Hepatic stellate cell (primary cell): ENCODE results near the gene GPHN.
A peak's percentile ranks its signal among the peaks of the same experiment; 100 is the strongest.

Experiments
- DNase-seq: peaks from one replicate; pipeline ENCODE4 v3.0.0; 2011; ENCODE audit warnings: low spot score

GPHN gene

GRCh38 chr14:66944872-66945271 is 436.9 kb downstream of the GPHN start:
- DNase-seq, result no peak

GRCh38 chr14:66955159-66955558 is 447.2 kb downstream of the GPHN start:
- no peak for DNase-seq

DNA sequence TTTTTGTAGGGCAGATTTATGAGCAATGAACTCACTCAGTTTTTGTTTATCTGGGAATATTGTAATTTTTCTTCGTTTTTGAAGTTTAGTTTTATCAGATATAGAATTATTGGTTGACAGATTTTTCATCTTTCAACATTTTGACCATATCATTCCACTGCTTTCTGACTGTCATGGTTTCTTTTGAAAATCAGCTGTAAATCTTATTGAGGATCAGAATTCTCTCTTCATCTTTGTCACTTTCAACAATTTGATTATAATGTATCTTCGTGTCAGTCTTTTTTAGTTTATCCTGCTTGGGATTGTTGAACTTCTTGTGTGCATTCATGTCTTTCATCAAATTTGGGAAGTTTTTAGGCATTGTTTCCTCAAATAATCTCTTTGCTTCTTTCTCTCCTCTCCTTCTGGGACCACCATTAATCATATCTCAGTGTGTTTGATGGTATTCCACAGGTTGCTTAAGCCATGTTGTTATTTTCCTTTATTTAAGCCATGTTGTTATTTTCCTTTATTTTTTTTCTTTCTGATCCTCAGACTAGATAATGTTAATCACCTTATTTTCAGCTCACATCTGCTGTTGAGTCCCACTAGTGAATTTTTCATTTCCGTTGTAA is 451.6 kb downstream of the GPHN start:
- no peak for DNase-seq

DNA sequence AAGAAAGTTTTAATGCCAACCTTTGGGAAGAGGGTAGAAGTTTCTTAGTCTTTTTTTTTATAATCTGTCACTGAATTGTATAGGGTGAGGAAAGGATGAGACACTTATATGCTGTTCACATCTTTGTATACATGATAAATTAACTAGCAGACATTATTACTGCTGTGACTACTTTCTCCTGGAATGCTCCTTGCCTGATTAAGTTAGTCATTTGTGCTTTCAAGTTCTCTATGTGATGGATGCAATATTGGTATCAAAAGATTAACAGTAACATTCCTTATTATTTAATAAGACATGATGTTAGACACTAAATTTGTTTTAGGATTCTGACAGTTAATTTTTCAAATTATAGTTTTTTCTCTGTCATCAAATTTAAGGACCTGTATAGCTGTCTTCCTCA is 457.9 kb downstream of the GPHN start:
- DNase-seq, result peak; percentile 1

- no peak for DNase-seq
Observed at GRCh38 chr14:66972469-66972868, 464.5 kb downstream of the GPHN start.

GRCh38 chr14:66974397-66975025 is 466.6 kb downstream of the GPHN start:
- peak; percentile 2 for DNase-seq

- no peak for DNase-seq
Observed at GRCh38 chr14:66975251-66975650, 467.3 kb downstream of the GPHN start.

GRCh38 chr14:66979101-66979974 is 471.4 kb downstream of the GPHN start:
- no peak for DNase-seq

- no peak for DNase-seq
Observed at GRCh38 chr14:66982247-66982646, 474.3 kb downstream of the GPHN start.

DNA sequence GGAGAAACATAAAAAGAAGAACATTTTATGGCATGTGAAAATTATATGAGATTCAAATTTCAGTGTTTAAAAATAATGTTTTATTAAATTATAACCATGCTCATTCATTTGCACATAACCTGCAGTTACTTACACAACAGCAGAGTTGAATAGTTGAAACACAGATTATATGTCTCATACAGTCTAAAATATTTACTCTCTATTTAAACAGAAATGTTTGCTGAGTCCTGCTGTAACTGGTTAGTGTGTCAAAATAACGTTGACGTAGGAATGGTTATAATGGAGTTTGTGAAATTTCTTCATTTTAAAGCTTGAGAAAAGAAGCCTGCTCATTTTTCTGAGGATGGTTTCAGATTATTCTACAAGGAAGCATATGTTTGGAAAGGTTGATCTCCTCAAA is 484.8 kb downstream of the GPHN start:
- DNase-seq, result no peak

DNA sequence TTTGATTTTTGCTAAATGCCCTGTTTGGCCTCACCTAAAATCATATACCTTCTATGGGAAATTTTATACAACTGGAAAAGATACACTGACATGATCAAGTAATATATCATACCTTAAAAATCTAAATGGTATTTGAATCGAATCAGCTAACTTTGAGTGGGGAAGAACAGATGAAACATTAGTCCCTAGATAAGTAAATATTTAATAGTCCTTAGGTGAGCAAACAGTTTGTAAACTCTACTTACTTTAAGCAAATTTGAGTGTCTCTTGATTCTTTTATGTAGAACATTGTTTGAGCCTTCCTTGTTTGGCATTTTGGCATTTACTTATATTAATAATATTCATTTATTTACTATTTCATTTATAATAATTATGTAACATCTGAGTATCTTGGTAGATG is 485.6 kb downstream of the GPHN start:
- DNase-seq, result no peak

DNA sequence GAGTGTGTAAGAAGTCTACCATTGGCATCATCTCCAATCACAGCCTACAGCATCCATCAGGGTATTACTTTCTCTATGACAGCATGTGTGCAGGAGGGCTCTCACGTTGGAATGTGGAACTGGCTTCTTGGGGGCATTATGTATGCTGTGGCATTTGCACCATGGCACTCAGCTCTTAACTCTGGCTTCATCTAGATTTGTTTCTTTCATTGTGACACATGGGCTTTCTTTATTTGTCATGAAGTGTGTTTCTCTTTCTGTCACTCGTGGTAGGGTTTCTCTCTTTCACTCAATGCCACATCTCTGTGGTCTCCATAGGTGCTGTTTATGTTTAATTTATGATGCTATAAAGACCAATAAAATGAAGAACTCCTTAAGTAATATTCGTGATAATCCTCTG is 490.1 kb downstream of the GPHN start:
- no peak for DNase-seq

GRCh38 chr14:66999978-67000377 is 492.0 kb downstream of the GPHN start:
- no peak for DNase-seq

- DNase-seq, result no peak
Observed at GRCh38 chr14:67002994-67003753, 495.2 kb downstream of the GPHN start.

- no peak for DNase-seq
Observed at GRCh38 chr14:67004521-67004920, 496.6 kb downstream of the GPHN start.

DNA sequence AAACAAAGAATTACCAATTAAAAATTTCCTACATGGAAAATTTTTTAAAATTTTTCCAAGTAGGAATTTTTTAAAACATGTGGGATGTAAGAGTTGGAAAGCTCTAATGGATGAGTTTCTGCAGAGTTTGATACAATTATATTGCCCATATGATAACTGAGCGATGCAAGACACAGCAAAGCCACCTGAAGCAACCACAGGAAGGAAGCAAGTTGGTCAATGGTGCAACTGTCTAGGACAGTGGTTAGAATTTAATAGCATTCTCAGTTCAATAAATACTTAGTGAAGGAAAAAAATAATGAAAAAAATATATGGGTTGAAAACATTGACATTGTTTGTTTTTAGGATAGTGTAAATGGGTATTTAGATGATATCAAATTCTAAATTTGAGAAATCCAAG is 502.7 kb downstream of the GPHN start:
- DNase-seq, result no peak

DNA sequence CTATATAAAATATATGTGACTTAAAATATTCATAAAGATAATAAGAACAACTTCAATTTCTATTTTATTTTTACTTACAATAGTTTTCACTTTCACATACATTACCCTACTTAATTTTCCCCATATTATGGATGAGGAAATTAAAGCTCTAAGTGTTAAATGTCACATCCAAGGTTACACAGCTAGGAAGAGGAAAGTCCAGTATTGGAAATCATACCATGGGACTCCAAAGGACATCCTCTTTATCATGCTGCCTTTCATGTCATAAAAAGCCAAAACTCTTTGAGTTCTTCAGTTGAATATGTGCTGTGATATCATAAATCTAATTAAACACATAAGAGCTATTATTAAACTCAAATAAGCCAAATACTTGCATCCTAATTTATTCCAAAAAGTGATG is 508.9 kb downstream of the GPHN start:
- DNase-seq, result no peak

- no peak for DNase-seq
Observed at GRCh38 chr14:67018720-67019119, 510.8 kb downstream of the GPHN start.

DNA sequence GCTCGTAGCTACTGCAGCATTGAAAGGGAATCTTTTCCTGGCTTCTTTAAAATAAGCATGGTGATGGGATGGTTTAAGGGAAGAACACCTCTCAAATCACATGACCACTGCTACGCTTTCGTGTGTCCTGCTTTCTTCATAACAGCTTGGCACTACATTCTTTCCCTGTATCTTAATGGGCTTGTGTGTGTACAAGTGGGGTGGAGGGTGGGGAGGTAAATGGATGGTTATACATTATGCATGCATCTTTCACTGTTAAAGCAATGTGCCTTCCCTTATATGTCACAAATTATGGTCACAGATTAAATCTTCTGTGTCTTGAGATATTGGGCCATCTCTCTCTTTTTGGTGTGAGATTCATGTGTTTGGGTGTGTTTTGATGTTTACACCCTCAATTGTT is 511.8 kb downstream of the GPHN start:
- DNase-seq, result no peak

GRCh38 chr14:67031920-67032774 is 524.2 kb downstream of the GPHN start:
- no peak for DNase-seq

DNA sequence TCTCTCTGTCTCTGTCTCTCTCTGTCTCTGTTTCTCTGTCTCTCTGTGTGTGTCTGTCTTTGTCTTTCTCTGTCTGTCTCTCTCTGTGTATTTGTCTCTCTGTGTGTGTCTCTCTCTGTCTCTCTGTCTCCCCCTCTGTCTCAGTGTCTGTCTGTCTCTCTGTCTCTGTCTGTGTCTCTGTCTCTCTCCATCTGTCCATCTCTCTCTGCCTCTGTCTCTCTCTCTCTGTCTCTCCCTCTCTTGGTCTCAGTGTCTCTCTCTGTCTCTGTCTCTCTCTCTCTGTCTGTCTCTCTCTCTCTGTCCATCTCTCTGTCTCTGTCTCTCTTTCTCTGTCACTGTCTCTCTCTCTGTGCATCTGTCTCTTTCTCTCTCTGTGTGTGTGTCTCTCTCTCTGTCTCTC is 537.5 kb downstream of the GPHN start:
- DNase-seq, result no peak

- no peak for DNase-seq
Observed at GRCh38 chr14:67050896-67051295, 542.9 kb downstream of the GPHN start.
